HepG2 (cell line): ENCODE data around the gene GSK3A. TPM values are rescaled to one million over a fixed set of nuclear protein-coding genes. Genes with fewer than 3 reads are reported as not detected.

ENCODE experiments used
- CREM ChIP-seq, 2 experiments: sonication (generic) in 1 of 2; formaldehyde crosslinking in 1 of 2; IDR thresholded peaks; 2 replicates each; pipeline versions ENCODE4 v1.4.0 to v1.6.1; 2016 to 2020; ENCODE audit warnings: antibody characterized with exemption in 1 of 2, mild to moderate bottlenecking in 1 of 2, missing genetic modification reagents in 1 of 2
- DMAP1 ChIP-seq: IDR thresholded peaks from 2 replicates; pipeline ENCODE4 v1.6.1; 2016
- DMTF1 ChIP-seq: sonication (generic); formaldehyde crosslinking; IDR thresholded peaks from 2 replicates; pipeline ENCODE4 v1.4.0; 2020; ENCODE audit warnings: mild to moderate bottlenecking, missing genetic modification reagents
- ERF ChIP-seq: IDR thresholded peaks from 2 replicates; pipeline ENCODE4 v1.6.1; 2018; ENCODE audit warnings: missing biosample characterization, missing genetic modification reagents
- EZH2 ChIP-seq: conservative IDR thresholded peaks from 2 replicates; pipeline ENCODE4 v1.6.1; 2012; ENCODE audit warnings: mild to moderate bottlenecking, low read depth, low read length, moderate library complexity
- KDM4B ChIP-seq: sonication (generic); formaldehyde crosslinking; IDR thresholded peaks from 2 replicates; pipeline ENCODE4 v1.4.0; 2020; ENCODE audit warnings: missing genetic modification reagents
- KMT2B ChIP-seq: IDR thresholded peaks from 2 replicates; pipeline ENCODE4 v1.6.1; 2016; ENCODE audit warnings: missing genetic modification reagents, missing compliant biosample characterization
- MYPOP ChIP-seq: sonication (generic); formaldehyde crosslinking; IDR thresholded peaks from 2 replicates; pipeline ENCODE4 v1.8.1; 2023; ENCODE audit warnings: mild to moderate bottlenecking, moderate library complexity, missing genetic modification reagents
- NFE2L1 ChIP-seq: sonication (generic); formaldehyde crosslinking; IDR thresholded peaks from 2 replicates; pipeline ENCODE4 v1.4.0; 2020; ENCODE audit warnings: missing genetic modification reagents, mild to moderate bottlenecking, borderline replicate concordance
- NFE2L2 ChIP-seq: fragments of 150-350 bp; IDR thresholded peaks from 2 replicates; pipeline ENCODE4 v1.6.1; 2014; ENCODE audit warnings: low read length
- PAF1 ChIP-seq: IDR thresholded peaks from 2 replicates; pipeline ENCODE4 v1.6.1; 2016; ENCODE audit warnings: missing genetic modification reagents, missing compliant biosample characterization
- PAWR ChIP-seq: sonication (generic); formaldehyde crosslinking; IDR thresholded peaks from 2 replicates; pipeline ENCODE4 v1.4.0; 2020; ENCODE audit warnings: missing genetic modification reagents, mild to moderate bottlenecking, borderline replicate concordance
- SALL1 ChIP-seq: sonication (generic); formaldehyde crosslinking; IDR thresholded peaks from 2 replicates; pipeline ENCODE4 v1.8.0; 2022; ENCODE audit warnings: mild to moderate bottlenecking, missing genetic modification reagents
- SIX4 ChIP-seq: sonication (generic); formaldehyde crosslinking; IDR thresholded peaks from 2 replicates; pipeline ENCODE4 v1.4.0; 2020; ENCODE audit warnings: missing genetic modification reagents
- SMARCE1 ChIP-seq: fragments of 450-650 bp; IDR thresholded peaks from 2 replicates; pipeline ENCODE4 v1.6.1; 2017; ENCODE audit warnings: borderline replicate concordance
- THAP11 ChIP-seq: IDR thresholded peaks from 2 replicates; pipeline ENCODE4 v1.6.1; 2016; ENCODE audit warnings: missing biosample characterization, missing genetic modification reagents
- ZKSCAN8 ChIP-seq: IDR thresholded peaks from 2 replicates; pipeline ENCODE4 v1.6.1; 2016; ENCODE audit warnings: borderline replicate concordance, missing genetic modification reagents, missing compliant biosample characterization
- ZNF225 ChIP-seq: sonication (generic); formaldehyde crosslinking; IDR thresholded peaks from 2 replicates; pipeline ENCODE4 v1.4.0; 2020; ENCODE audit warnings: mild to moderate bottlenecking, missing genetic modification reagents
- ZNF552 ChIP-seq: sonication (generic); formaldehyde crosslinking; IDR thresholded peaks from 2 replicates; pipeline ENCODE4 v1.9.0; 2022; ENCODE audit warnings: missing genetic modification reagents, mild to moderate bottlenecking, borderline replicate concordance
- ZSCAN25 ChIP-seq: sonication (generic); formaldehyde crosslinking; IDR thresholded peaks from 2 replicates; pipeline ENCODE4 v1.8.0; 2022; ENCODE audit warnings: mild to moderate bottlenecking, missing genetic modification reagents
- polyA plus RNA-seq, 8 experiments: library from polyadenylated mRNA; depleted of rRNA in 3 of 8; stranded (reverse) in 7 of 8; unstranded in 1 of 8; fragments of >200 nt; fragmentation: Illumina TruSeq in 4 of 8; extraction: Trizol in 4 of 8; gene quantifications; 2 replicates each; pipeline versions ENCODE4 v1.2.1 to v1.2.3, GENCODE V29; 2011 to 2016; ENCODE audit warnings: low read depth in 4 of 8, missing spikeins in 1 of 8, mixed read lengths in 1 of 8; ENCODE audit not compliant: insufficient read depth in 1 of 8
- total RNA-seq, 5 experiments: library from RNA; depleted of rRNA; stranded (reverse); fragments of >200 nt; fragmentation: Illumina TruSeq; extraction: Trizol; gene quantifications; 2 replicates each; pipeline ENCODE4 v1.2.3, GENCODE V29; 2016; ENCODE audit warnings: low read depth in 1 of 5
- TF ChIP-seq, protein P1 (sequence below): sonication (generic); formaldehyde crosslinking; IDR thresholded peaks from 2 replicates; pipeline ENCODE4 v1.4.0; 2020; ENCODE audit warnings: low read depth, missing genetic modification reagents
- TF ChIP-seq, protein P2 (sequence below): IDR thresholded peaks from 2 replicates; pipeline ENCODE4 v1.6.1; 2016; ENCODE audit warnings: missing biosample characterization, missing genetic modification reagents, low read depth

GSK3A gene
- total and polyA plus RNA-seq, 2 of the 13 experiments (the other 11 are each of a cell fraction or from before 2014, with no cell fraction given), result 16.9 to 52.5 TPM

DNA sequence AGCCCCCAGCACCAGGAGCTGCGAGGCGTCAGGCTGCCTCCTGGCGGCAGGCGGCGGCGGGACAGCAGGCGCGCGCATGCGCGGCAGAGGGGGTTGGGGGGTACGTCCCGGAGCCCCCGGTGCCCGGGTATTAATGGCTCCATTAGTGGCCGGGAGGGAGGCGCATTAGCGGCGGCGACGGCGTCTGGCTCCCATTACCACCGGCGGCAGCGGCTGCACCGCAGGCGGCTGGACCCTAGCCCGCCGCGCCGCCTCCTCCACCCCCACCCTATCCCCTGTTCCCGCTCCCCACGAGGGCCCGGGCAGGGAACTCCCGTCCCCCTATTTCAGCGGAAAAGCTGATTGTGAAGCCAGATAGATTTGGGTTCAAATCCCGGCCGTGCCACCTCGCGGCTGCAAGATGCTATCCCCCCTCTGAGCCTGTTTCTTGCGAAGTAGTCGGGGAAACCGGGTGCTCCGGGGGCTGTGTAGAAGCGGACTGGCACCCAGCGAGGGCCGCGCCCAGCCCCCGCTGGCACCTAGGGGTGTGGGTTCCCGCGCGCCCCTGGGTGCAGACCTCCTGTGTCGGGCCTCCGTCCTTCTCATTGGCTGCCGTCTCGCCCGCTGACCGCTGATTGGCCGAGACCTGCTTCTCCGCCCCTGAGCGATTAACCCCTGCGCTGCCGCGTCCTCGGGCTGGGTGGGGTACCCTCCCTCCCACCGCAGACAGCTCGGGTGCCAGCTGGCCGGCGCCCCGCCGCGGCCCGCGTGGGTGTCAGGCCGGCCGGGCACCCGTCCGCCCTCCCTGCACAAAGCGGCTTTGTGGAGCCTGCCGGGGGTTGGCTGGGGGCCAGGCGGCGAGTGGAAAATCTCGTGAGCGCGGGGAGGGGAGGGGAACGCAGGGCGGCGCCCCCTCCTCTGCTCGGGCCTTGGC, 37.8 kb upstream of the GSK3A start (continued):
- TF ChIP-seq, protein P1, sequence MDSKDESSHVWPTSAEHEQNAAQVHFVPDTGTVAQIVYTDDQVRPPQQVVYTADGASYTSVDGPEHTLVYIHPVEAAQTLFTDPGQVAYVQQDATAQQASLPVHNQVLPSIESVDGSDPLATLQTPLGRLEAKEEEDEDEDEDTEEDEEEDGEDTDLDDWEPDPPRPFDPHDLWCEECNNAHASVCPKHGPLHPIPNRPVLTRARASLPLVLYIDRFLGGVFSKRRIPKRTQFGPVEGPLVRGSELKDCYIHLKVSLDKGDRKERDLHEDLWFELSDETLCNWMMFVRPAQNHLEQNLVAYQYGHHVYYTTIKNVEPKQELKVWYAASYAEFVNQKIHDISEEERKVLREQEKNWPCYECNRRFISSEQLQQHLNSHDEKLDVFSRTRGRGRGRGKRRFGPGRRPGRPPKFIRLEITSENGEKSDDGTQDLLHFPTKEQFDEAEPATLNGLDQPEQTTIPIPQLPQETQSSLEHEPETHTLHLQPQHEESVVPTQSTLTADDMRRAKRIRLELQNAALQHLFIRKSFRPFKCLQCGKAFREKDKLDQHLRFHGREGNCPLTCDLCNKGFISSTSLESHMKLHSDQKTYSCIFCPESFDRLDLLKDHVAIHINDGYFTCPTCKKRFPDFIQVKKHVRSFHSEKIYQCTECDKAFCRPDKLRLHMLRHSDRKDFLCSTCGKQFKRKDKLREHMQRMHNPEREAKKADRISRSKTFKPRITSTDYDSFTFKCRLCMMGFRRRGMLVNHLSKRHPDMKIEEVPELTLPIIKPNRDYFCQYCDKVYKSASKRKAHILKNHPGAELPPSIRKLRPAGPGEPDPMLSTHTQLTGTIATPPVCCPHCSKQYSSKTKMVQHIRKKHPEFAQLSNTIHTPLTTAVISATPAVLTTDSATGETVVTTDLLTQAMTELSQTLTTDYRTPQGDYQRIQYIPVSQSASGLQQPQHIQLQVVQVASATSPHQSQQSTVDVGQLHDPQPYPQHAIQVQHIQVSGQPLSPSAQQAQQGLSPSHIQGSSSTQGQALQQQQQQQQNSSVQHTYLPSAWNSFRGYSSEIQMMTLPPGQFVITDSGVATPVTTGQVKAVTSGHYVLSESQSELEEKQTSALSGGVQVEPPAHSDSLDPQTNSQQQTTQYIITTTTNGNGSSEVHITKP, result peak; percentile 86; the same call in 1 of the 2 replicates
- TF ChIP-seq ZNF552 (CRISPR knock-in tag) (peak; percentile 10; the same call in 1 of the 2 replicates), EZH2 (no peak), ZNF225 (CRISPR knock-in tag) (no peak), PAF1 (CRISPR knock-in tag) (no peak), KMT2B (CRISPR knock-in tag) (no peak), ZSCAN25 (CRISPR knock-in tag) (no peak; the same call in 1 of the 2 replicates), THAP11 (CRISPR knock-in tag) (peak; percentile 64), MYPOP (CRISPR knock-in tag) (no peak), PAWR (CRISPR knock-in tag) (no peak), DMTF1 (CRISPR knock-in tag) (no peak), ERF (CRISPR knock-in tag) (no peak), SIX4 (CRISPR knock-in tag) (no peak), KDM4B (no peak), ZKSCAN8 (CRISPR knock-in tag) (peak; percentile 59; the same call in 1 of the 2 replicates), NFE2L2 (no peak), DMAP1 (CRISPR knock-in tag) (no peak), SALL1 (CRISPR knock-in tag) (peak; percentile 63), SMARCE1 (no peak), NFE2L1 (CRISPR knock-in tag) (no peak), CREM (IDR thresholded peaks at IDR 0.05) (no peak), CREM (CRISPR knock-in tag; IDR thresholded peaks at IDR 0.05) (no peak)
- TF ChIP-seq, protein P2, sequence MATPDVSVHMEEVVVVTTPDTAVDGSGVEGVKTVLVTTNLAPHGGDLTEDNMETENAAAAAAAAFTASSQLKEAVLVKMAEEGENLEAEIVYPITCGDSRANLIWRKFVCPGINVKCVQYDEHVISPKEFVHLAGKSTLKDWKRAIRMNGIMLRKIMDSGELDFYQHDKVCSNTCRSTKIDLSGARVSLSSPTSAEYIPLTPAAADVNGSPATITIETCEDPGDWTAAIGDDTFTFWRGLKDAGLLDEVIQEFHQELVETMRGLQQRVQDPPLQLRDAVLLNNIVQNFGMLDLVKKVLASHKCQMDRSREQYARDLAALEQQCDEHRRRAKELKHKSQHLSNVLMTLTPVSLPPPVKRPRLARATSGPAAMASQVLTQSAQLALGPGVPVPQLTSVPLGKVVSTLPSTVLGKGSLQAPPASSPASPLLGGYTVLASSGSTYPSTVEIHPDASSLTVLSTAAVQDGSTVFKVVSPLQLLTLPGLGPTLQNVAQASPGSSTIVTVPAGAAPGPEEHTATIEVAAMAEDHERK (CRISPR knock-in tag), result no peak
